Effector CD8-positive, alpha-beta T cell (primary cell): ENCODE results near the gene FAM20C.

Experiments
- DNase-seq: peaks from one replicate; lab custom pipeline; 2025; lab: John Stamatoyannopoulos, UW

Gene FAM20C

DNA sequence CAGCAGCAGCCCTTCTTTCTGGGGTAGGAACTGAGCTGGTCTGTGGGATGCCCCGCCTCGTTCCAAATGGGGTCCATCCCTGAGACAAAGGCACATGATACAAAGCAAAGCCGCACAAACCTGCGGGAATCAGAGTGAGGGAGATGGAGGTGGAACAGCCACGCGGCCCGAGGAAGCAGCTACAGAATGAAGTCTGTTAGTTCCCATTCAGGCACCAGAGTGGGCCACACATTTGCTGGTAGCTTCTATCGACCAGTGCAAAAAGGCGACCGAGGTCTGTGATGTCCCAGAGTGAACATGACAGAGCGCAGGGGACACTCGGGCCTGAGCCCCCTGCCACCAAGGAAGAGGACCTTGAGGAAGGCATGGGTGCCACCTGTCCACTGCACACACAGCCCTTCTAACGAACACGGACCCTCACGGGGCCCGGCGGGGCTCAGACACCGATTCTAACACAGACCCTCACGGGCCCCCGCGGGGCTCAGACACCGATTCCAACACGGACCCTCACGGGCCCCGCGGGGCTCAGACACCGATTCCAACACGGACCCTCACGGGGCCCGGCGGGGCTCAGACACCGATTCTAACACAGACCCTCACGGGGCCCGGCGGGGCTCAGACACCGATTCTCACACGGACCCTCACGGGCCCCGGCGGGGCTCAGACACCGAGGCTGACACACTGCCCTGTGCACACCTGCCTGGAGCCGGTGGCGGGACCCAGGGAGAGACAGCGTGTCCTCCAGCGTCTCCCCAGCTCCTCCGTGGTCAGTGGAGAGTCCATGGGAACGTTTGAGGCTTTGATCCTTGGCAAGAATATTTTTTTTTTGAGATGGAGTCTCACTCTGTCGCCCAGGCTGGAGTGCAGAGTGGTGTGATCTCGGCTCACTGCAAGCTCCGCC, 32.8 kb upstream of the FAM20C start:
- DNase-seq = no peak

DNA sequence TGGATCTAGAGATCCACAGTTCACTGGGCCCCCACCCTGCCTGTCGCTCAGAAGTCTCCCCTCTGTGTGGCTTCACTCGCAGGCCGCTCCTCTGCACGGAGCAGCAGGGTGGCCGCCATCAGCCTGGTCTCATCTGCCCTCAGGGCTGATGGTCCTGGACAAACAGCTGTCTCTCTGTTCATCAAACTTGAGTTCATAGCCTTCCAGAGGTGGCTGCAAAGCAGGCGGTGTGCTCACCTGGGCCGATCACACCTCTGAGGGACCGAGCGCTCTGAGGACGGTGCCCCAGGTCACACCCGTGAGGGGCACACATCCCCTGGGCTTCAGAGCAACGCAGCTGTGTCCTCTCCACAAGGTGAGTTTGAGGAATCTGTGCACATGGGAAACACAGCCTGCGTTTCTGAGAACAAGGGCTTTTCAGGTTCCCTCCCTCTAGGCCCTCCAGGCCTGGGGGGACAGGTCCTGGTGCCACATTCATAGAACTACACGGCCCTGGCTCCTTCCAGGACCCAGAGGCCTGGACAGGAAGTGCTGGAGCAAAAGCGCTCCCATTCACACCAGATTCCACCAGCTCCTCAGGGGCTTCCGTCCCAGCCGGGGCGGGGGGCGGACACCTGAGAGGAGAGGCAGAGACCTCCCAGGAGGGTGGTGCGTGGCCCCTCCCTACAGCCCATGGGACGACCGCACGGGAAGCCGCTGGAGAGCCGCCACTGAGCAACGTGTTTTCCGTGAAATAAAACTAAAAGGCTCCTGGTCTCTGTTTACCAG, 31.2 kb upstream of the FAM20C start:
- DNase-seq = no peak

DNA sequence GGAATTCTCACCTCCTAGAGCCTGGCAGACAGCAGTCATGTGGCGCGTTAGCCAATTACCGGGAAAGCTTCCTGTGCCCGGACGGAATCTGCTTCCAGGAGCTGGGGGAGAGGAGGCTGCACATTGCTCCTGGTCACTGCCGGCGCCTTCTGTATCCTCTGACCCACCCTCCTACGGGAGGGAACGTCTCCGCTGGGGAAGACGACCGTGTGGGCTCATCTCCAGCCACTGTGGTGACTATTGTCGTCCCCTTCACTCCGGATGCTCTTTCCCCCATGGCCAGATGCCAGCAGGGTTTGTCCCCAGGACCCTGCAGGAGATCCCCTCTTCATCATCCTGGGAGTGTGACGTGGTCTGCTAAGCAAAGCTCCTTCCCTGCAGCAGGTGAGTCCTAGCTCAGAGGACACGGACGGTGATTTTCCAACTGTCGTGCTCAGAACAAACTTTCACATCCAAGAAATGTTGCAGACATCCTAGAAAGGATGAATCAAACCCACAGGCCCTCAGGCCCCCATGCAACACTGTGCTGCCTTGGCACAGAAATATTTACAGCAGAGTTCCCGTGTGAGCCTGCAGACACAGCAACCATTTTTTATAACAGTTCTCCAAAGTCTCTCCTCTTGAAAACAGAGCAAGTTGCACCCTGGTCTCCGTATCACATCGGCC, 29.6 kb upstream of the FAM20C start:
- no peak for DNase-seq

DNA sequence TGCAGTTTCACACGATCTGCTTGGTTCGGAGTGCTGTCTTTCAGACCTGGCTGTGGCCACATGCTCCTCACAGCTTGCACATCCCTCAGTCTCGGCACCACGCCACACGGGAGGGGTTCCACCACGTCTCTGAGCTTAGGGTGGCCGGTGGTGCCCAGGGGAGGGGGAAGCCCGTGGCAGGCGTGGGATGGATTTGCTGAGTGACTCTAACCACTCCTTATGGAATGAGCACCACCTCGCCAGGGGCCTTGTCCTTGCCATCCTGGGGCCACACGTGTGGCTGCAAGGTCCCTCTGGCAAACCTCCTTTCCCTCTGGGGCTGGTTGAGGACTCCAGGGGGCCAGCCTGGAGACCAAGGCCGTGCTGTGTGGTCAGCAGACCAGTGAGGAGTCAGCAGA, 29.1 kb upstream of the FAM20C start:
- DNase-seq = no peak

DNA sequence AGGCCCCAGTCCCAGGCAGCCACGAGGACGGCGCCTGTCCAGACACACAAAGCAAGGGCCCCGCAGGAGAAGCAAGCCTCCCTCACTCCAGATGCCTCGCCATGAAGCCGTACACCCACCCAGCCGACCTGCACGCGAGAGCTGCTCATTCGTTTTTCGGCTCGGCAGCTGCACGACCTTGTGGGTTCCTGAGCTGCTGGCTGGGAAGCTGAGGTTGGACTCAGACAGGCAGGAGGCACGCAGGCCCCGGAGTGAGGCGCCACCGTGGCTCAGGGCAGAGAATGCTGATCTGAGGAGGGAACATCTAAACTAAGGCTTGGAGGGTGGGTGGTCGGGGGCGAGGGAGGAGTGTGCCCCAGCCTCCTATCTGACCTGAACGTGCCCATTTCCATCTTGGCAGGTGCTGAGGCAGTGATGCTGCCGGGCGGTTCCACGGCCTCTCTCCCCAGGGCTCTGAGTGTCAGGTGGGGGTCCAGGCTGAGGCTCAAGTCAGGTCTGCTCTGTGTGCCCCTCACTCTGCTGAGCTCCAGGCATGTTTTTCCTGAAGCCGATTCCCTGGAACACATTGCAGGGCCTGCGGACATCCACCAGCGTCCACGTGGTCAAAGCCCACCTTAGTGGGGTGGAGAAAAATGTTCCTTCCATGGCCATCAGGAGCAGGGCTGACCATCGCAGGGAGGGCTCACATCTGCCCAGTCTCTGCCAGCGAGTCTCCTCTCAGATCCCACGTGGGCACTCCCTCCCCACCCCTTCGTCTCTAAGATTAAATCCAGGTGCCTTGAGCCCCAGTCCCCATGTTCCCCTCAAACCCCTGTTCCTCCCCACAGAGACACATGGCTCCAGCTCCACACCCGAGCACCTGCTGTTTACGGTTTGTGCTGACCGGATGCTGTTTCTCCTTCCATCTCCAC, 28.1 kb upstream of the FAM20C start:
- no peak for DNase-seq

DNA sequence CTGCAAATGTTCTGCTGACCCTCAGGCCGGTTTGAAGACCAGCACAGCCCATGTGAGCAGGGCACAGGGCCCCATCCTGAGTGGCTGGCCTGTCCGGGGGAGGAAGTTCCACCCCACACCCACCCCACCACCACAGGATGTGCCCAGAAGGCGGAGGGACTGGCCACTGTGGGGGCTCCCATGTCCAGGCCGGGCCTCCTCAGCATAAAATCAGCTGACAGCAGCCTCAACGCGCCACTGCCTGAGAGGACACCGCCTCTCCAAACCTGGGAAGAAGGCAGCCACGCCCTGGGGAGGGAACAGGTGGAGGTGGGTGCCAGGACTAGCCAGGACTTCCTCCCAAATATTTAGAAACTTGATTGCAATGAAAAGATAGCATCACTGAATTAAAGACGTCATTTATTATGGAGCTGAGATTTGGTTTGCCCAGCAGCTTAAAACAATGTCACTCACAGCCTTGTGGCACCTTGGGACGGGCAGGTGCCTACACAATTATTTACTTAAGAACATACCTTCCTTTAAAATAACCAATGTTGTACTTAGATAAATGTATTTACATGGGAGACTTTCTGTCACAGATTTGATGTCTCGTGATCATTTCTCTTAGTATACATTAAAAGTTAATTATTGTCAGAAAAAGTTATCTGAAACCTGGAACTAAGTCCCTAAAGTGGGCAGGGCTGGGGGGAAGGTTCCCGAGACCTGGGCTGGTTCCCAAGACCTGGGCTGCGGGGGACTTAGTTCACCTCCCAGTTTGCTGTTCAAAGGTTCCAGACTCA, 27.3 kb upstream of the FAM20C start:
- no peak for DNase-seq

DNA sequence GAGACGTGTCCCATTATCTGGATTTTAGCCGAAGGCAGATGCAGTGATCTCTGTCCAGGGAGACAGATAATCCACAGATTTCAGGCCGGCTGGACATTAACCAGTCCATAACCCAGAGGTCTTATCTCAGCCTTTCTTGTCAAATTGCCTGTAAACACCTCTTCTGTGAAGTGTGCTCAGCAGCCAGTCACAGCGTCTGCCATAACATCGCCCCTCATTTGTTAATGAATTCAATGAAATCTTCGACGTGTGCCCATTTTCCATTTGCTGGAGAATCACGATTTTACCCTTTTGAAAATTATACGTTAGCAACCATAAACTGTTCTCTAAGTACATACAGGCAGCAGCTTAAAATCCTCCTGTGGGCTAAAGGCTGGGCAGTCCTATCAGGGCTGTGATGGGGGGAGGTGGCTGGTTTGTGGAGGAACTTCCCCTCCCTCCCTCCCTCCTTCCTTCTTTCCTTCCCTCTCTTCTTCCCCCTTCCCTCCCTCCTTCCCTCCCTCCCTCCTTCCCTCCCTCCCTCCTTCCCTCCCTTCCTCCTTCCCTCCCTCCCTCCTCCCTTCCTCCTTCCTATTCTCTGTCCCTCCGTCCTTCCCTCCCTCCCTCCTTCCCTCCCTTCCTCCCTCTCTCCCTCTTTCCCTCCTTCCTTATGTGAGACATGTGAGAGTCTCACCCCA, 26.6 kb upstream of the FAM20C start:
- no peak for DNase-seq

DNA sequence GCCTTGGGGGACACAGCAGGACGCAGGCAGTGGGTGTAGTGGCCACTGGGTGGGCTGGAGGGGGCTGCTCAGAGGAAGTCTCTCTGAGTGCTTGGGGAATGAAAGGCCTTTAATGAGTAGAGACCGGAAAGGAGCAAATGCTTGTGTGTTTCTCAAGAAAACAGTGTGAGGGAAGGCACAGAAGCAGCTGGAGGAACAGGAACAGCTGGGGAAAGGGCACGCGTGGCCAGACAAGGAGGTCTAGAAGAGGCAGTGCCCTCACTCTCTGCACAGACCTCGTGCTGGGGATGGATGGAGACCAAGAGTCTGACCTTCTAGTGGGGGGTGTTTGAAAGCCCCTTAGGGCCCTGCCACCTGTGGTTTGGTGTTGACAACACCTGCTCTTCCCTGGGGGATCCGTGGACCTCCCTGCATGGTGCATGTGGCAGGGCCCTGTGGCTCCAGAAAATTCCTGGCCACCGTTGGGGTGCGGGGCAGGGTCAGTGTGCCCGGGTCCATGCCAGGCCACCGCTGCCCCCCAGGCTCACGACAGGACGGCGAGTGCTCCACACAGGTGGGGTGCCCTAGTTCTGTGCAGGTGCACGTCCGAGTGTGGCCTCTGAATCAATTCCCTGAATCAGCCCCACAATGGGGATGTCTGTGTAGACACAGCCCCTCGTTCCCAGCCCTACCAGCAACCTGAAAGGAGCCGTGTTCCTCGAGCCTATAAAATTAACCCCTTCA, 25.9 kb upstream of the FAM20C start:
- no peak for DNase-seq

DNA sequence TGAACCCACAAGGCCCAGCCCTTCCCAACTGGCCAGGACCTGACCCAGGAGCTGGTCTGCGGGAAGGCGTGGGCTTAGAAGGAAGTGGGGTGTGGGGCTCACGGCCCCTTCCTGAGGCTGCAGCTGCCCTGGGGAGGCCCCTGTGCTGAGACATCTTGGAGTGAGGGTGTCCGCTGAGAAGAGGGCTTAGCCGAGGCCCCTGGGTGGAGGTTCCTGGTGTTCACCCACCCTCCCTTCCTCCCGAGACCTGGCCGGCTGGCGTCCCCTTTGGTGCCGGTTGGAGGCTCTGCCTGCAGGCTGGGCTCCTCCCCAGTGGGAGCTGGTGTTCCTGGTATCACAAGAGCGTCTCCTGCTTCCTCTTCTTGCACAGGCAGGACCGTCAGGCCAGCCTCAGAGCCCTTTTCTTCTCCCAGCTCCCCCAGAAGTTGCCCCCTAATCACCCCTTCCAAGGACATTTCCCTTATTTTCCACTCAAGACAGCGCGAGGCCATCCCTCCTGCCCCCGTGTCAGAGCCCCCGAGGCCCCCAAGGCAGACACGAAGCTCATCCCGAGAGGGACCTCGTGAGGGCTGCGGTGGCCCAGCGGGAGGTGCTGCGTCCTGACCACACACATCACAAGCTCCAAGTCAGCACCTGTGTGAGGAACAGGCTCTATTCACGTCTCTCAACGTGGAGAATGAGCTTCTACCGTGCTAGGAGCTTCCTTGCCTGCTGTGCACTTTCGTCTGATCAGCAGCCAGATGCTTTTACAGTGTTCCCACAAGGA, 25.1 kb upstream of the FAM20C start:
- DNase-seq = no peak

DNA sequence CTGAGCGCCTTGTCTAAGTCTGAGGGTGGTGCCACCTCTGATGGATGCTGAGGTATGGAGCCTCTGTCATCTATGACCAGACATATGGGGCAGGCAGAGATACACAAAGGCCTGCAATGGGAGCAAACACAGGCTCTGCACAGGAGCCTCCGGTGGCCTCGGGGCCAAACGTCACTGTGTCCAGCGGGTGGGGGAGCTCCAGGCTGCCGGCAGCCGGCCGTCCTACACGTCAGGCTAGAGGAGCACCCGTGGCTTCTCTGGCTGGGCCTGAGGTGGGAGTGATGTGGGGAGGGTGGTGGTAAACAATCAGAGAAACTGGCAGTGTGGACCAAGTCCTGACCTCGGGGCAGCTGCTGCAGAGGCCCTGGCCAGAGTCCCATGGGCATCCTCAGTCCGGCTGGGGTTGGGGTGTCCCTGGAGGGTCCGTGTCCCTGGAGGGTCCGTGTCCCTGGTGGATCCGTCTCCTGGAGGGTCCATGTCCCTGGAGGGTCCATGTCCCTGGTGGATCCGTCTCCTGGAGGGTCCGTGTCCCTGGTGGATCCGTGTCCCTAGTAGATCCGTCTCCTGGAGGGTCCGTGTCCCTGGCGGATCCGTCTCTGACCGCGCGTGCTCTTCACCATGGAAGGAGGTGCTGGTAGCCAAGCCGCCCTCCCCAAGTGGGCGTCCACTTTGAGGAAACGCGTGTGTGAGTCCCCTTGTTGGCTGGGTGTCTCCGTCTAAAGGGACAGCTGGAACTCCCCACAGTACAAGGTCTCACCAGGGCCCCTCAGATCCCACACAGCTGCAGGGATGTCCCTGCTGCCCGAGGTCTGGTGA, 24.2 kb upstream of the FAM20C start:
- DNase-seq = no peak

DNA sequence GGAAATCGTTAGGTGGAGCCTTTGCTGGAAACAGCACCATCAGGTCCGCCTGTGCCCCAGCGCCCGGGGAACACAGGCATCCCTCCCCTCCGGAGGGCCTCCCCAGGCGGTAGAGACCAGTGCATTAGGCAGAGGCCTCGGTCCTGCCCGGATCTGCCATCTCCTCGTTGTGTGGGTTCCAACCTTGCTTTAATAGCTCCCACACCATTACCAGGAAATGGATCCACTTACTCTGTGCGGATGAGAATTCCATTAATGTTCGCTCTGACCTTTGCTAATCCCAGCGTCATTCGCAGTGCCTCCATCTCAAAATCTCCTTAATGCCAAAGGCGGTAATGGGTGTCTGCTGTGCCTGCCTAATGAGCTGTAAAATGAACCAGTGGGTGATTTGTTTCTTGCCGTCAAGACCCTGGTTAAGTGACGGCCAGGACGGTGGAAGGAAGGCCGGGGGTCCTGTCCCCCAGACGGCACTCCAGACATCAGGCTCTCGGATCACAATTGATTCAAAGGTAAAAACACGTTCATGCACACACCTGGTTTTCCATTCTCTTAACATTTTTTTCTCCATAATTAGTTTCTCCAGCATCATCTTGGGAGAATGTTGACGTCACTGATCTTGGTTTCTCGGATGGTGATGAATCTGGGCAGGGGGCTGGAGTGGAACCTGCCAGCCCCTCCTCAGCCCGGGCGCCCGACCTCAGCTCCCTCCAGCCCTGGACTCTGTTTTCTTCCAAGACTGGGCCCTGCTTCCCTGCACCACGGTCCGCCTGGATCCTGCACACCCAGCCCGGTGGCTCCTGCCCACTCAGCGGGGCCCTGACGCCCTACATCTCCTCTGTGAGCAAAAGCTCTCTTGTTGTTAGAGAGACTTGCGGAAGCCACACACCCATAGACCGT, 22.8 kb upstream of the FAM20C start:
- no peak for DNase-seq

DNA sequence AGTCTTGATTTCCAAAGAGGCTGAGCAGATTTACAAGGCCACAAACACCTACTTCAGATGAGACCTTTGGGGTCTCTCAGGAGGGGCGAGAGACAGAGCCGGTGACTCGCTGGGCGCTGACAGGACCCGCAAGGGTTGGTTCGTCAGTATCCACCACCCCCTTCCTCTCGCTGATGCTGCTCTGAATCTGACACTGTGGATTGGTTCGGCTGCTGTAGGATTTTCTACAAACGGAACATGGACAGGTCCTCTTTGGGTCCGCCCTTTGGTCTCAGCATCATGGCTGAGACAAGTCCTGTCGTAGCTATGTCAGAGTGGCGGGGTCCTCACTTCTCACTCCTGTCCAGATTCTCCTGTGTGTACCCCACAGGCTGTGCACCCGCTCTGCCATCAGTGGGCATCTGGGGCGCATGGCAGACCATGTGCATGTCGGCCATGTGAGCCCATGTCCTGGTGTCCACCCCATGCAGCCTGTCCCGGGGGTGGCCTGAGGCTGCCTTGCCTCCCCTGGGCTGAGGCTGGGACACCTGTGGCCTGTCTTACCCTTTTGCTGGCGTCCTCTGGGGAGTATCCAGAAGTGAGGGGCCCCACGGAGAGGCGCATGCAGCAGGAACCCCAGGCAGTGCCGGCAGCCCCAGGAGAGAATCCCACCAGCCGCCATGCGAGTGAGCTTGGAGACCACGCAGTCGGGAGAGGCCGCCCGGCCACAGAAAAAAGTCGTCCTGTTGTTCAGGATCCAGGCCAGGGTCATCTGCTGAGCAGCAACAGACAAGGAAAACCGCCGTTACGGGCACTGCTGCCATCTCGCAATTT, 21.6 kb upstream of the FAM20C start:
- DNase-seq = no peak

DNA sequence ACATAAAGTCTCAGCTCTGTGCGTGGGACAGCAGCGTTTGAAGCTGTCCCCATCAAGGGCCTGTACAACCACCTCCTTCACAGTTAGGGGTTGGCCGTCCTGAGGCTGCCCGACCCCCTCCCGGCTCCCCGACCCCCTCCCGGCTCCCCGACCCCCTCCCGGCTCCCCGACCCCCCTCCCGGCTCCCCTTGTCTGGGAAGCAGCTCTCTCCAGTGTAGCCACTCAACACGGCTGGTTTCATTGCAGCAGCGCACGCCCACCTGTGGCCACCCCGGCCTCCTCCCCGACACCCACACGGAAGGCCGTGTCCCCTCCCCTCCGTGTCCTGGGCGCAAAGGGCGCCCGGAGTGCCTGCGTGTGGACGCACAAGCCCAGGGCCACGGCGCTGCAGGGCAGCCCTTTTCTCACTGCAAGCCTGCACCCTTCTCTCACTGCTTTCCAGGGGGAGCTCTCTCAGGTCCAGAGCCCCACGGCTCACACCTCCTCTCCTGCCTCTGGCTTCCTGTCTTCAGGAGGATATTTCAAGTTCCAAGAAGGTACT, 20.9 kb upstream of the FAM20C start:
- DNase-seq = no peak

DNA sequence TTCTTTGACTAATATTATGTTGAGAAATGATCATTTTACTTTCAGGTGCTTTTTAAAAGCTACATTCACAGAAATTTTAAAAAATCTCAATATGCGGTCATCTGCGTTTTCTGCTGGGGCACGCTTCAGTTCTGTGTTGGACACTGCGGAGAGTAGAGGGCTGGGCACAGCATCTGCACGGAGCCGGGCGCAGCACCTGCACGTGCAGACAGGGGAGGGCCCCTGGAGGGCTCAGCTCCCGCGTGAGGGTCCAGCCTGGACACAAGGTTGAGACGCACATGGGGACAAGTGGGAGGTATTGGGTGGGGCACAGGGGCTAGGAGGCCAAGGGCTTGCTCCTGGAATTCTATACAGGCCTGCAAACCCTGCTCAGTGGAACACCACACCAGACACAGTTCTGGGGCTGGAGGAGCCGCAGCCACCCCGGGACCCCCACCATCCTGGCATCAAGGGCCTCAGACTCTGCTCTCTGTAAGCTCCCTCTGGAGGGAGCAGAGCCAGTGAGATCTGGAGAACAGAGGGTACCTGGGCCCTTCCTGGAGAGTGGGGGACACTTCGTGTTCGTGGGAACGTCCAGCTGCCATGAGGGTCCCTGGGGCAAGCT, 20.4 kb upstream of the FAM20C start:
- DNase-seq = no peak

DNA sequence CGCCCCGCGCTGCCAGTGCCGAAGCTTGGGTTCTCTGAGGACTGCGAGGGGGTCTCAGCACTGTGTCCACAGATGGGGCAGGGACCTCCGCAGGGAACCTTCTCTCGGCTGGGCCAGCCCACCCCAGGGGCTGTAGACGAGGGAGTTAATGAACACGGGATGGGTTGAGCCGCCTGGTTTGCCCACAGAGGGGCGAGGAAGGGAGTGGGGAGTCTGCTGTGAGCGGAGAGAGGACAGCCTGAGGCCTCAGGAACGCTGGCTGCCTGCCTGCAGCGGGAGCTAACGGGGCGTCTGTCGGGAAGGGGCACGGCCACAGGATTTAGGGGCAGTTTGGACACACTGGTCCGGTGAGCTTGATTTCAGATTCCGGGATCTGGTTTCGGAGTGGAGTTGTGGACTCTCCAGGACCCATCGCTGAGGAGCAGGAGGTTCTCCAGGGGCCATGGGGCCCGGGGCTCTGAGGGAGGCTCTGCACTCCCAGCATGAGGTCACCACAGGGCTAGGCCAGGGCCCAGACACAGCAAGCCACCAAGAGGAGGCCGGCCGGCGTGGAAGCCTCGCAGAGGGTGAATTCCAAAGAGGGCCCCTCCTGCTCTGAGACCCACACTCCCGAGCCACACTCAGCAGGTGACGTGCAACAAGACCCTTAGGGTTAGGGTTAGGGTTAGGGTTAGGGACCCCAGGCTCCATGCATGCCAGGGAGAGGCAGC, 19.0 kb upstream of the FAM20C start:
- no peak for DNase-seq
